B cell (primary cell): ENCODE data around the gene DNAJC9. TPM values are rescaled to one million over a fixed set of nuclear protein-coding genes. Genes with fewer than 3 reads are reported as not detected.

Source experiments
- ATAC-seq: fragments of 200-7000 bp; cut with Tn5 transposase; one replicate; pipeline ENCODE4 v1.10.0; 2021; ENCODE audit warnings: low read depth, mild to moderate bottlenecking, moderate number of reproducible peaks, moderate library complexity
- CTCF ChIA-PET: fragments of 350-600 bp; sonication (Branson Sonifier 250); formaldehyde crosslinking; loops from one replicate; lab custom pipeline; 2021; ENCODE audit warnings: antibody characterized with exemption, inconsistent platforms; lab: Charles Lee
- POLR2A ChIA-PET: fragments of 350-600 bp; sonication (Branson Sonifier 250); formaldehyde crosslinking; loops from one replicate; lab custom pipeline; 2021; ENCODE audit warnings: antibody characterized with exemption; lab: Charles Lee
- DNase-seq: peaks from one replicate; pipeline ENCODE4 v3.0.0; 2013
- H2AFZ ChIP-seq: 2 replicates; pipeline ENCODE4 v1.6.1; 2012; ENCODE audit warnings: mild to moderate bottlenecking, low read depth, low read length; ENCODE audit not compliant: insufficient read depth, poor library complexity, severe bottlenecking
- H3K27ac ChIP-seq, 2 donors: 1 replicate in 1 of 2; 2 replicates in 1 of 2; pipeline ENCODE4 v1.5.1; 2012 to 2013; ENCODE audit warnings: low read length in 2 of 2, mild to moderate bottlenecking in 2 of 2, moderate library complexity in 1 of 2
- H3K27me3 ChIP-seq, 4 experiments: fragments of 200-600 bp in 1 of 4; sonication (generic) in 1 of 4; replicated peaks in 1 of 4; 1 replicate in 2 of 4; 2 replicates in 2 of 4; pipeline versions ENCODE4 v1.6.1 to v1.7.0; 2013 to 2016; ENCODE audit warnings: low read length in 3 of 4, mild to moderate bottlenecking in 2 of 4, mixed read lengths in 1 of 4, moderate library complexity in 1 of 4; ENCODE audit not compliant: insufficient read depth in 4 of 4, control insufficient read depth in 3 of 4; ENCODE audit errors: control extremely low read depth in 1 of 4
- H3K36me3 ChIP-seq, 2 experiments: replicated peaks in 1 of 2; 1 replicate in 1 of 2; 2 replicates in 1 of 2; pipeline versions ENCODE4 v1.6.1 to v1.7.1; 2013; ENCODE audit warnings: low read length in 1 of 2; ENCODE audit not compliant: insufficient read depth in 2 of 2, control insufficient read depth in 1 of 2; ENCODE audit errors: control extremely low read depth in 1 of 2, extremely low read depth in 1 of 2
- H3K4me1 ChIP-seq, 2 donors: fragments of 200-600 bp in 1 of 2; sonication (generic) in 1 of 2; 1 replicate in 1 of 2; 2 replicates in 1 of 2; pipeline versions ENCODE4 v1.5.1 to v1.6.1; 2013 to 2017; ENCODE audit warnings: low read length in 2 of 2; ENCODE audit not compliant: control insufficient read depth in 2 of 2, insufficient read depth in 2 of 2
- H3K4me2 ChIP-seq: replicated peaks from 2 replicates; pipeline ENCODE3; 2012; ENCODE audit warnings: mild to moderate bottlenecking, low read depth, low read length; ENCODE audit not compliant: poor library complexity, severe bottlenecking
- H3K4me3 ChIP-seq, 5 experiments: fragments of 200-600 bp in 1 of 5; sonication (generic) in 1 of 5; 1 replicate in 3 of 5; 2 replicates in 2 of 5; pipeline versions ENCODE4 v1.5.1 to v1.7.0; 2011 to 2016; ENCODE audit warnings: low read length in 4 of 5, mild to moderate bottlenecking in 4 of 5, low read depth in 2 of 5, control low read depth in 1 of 5, moderate library complexity in 1 of 5; ENCODE audit not compliant: insufficient read depth in 1 of 5; ENCODE audit errors: control extremely low read depth in 1 of 5, extremely low read depth in 1 of 5
- H3K79me2 ChIP-seq: fragments of 200-600 bp; sonication (generic); one replicate; pipeline ENCODE4 v1.6.0; 2016; ENCODE audit warnings: low read length; ENCODE audit not compliant: control insufficient read depth, insufficient read depth
- H3K9ac ChIP-seq: fragments of 200-600 bp; sonication (generic); 2 replicates; pipeline ENCODE4 v1.6.1; 2017; ENCODE audit warnings: mild to moderate bottlenecking, low read length, moderate library complexity
- H3K9me3 ChIP-seq, 3 donors: one replicate each; pipeline versions ENCODE4 v1.6.1 to v1.7.1; 2013; ENCODE audit warnings: low read length in 2 of 3; ENCODE audit not compliant: control insufficient read depth in 2 of 3, insufficient read depth in 1 of 3; ENCODE audit errors: control extremely low read depth in 1 of 3
- H4K20me1 ChIP-seq: 2 replicates; pipeline ENCODE4 v1.6.0; 2012; ENCODE audit warnings: mild to moderate bottlenecking, low read length; ENCODE audit not compliant: insufficient read depth, control insufficient read depth, poor library complexity, severe bottlenecking
- H3K27ac Mint-ChIP-seq: one replicate; pipeline ENCODE4 v1.8.0; 2021; ENCODE audit warnings: mixed read lengths
- H3K27me3 Mint-ChIP-seq: one replicate; pipeline ENCODE4 v1.8.0; 2021; ENCODE audit warnings: mixed read lengths
- H3K4me1 Mint-ChIP-seq: one replicate; pipeline ENCODE4 v1.8.0; 2021; ENCODE audit warnings: mixed read lengths
- H3K4me3 Mint-ChIP-seq: one replicate; pipeline ENCODE4 v1.8.0; 2021; ENCODE audit warnings: mixed read lengths
- H3K9me3 Mint-ChIP-seq: one replicate; pipeline ENCODE4 v1.8.0; 2022; ENCODE audit warnings: mixed read lengths; ENCODE audit not compliant: insufficient read depth
- EZH2 ChIP-seq: IDR thresholded peaks from 2 replicates; pipeline ENCODE4 v1.6.1; 2012; ENCODE audit warnings: borderline replicate concordance, low read depth, mild to moderate bottlenecking, moderate library complexity, low read length; ENCODE audit not compliant: insufficient read depth, poor library complexity, severe bottlenecking
- WGBS: methylation state at CpG from one replicate; pipeline ENCODE4 v1.1.5; 2013; ENCODE audit warnings: missing lambda C conversion rate; ENCODE audit not compliant: insufficient coverage; 5-methylcytosine and 5-hydroxymethylcytosine counted together
- intact Hi-C: fragments of 100-400 bp; cut with micrococcal nuclease; formaldehyde crosslinking; loops from one replicate; pipeline ENCODE4 v1.10.0; 2022
- polyA plus RNA-seq: library from polyadenylated mRNA; depleted of rRNA; stranded (reverse); fragments of >200 nt; gene quantifications from 2 replicates; pipeline ENCODE4 v1.2.3, GENCODE V29; 2012
- total RNA-seq, 2 donors: library from RNA; stranded (reverse); fragments of 120-200 nt in 1 of 2; gene quantifications; 1 replicate in 1 of 2; 2 replicates in 1 of 2; pipeline versions ENCODE4 v1.2.3 to v1.2.4, GENCODE V29; 2013 to 2022
- TF ChIP-seq, protein P1 (sequence below): fragments of 200-600 bp; IDR thresholded peaks from one replicate; pipeline ENCODE4 v1.8.0; 2022; ENCODE audit warnings: antibody characterized with exemption, mild to moderate bottlenecking

Gene DNAJC9
- total and polyA plus RNA-seq, 2 donors (not counting 1 experiment from before 2014, with no cell fraction given) = 11.8 to 25.6 TPM

DNA sequence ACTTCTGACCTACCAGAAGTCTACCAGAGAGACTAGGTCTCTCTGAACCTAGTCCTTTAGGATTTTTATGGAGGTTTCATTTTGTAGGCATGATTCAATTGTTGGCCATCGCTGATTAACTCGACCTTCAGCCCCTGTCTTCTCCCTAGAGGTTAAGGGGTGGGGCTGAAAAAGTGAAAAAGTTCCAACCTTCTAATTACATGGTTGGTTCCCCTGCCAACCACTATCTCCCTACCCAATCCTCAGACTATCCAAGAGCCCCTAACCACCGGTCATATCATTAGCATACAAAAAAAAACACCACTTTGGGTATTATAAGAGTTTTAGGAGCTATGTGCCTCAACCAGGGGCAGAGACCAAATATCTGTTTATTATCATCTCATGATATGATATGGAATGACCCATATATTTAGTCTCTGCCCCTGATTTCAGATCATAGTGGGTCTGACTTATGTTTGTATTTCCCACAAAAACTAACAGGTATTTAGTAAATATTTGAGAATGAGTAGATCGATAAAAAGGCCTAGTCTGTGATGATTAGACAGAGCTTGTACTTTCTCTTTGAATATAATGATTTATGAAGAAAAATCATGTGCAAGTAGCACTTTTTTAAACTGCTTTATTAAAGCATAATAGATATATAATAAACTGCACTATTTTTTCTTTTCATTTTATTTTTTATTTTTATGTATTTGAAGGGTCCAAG, 35.8 kb downstream of the DNAJC9 start:
- ChIA-PET POLR2A (no interaction called here), CTCF (no interaction called here)
- peaks cover 0 to 6% of the 10 kb centered on the region in 2 experiments for H3K36me3 ChIP-seq
- no peaks in the 10 kb centered on the region for H3K27me3 ChIP-seq
- Mint-ChIP-seq H3K27ac (no peak overlapping the region), H3K9me3 (peaks cover 3% of the 10 kb centered on the region), H3K4me3 (no peak overlapping the region), H3K4me1 (no peaks in the 10 kb centered on the region), H3K27me3 (no peaks in the 10 kb centered on the region)
- H3K4me2 ChIP-seq = no peak overlapping the region
- H3K79me2 ChIP-seq = no peaks in the 10 kb centered on the region
- H3K27ac ChIP-seq = no peak overlapping the region
- DNase-seq (no peak), ATAC-seq (no peak)
- WGBS = no CpG with 5 or more reads among the region's 4 CpGs
- H3K4me1 ChIP-seq = no peaks in the 10 kb centered on the region
- no peak overlapping the region for H2AFZ ChIP-seq
- no peak overlapping the region for H3K4me3 ChIP-seq
- no peak for TF ChIP-seq EZH2
- TF ChIP-seq, protein P1, sequence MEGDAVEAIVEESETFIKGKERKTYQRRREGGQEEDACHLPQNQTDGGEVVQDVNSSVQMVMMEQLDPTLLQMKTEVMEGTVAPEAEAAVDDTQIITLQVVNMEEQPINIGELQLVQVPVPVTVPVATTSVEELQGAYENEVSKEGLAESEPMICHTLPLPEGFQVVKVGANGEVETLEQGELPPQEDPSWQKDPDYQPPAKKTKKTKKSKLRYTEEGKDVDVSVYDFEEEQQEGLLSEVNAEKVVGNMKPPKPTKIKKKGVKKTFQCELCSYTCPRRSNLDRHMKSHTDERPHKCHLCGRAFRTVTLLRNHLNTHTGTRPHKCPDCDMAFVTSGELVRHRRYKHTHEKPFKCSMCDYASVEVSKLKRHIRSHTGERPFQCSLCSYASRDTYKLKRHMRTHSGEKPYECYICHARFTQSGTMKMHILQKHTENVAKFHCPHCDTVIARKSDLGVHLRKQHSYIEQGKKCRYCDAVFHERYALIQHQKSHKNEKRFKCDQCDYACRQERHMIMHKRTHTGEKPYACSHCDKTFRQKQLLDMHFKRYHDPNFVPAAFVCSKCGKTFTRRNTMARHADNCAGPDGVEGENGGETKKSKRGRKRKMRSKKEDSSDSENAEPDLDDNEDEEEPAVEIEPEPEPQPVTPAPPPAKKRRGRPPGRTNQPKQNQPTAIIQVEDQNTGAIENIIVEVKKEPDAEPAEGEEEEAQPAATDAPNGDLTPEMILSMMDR = no peak
- H3K9ac ChIP-seq = no peak overlapping the region
- no peaks in the 10 kb centered on the region for H4K20me1 ChIP-seq
- intact Hi-C loops = no loop called here
- H3K9me3 ChIP-seq = no peaks in the 10 kb centered on the region

GRCh38 chr10:73210395-73211105, 36.5 kb downstream of the DNAJC9 start:
- ChIA-PET CTCF (no interaction called here), POLR2A (no interaction called here)
- TF ChIP-seq, protein P1 = no peak
- TF ChIP-seq EZH2 = no peak
- Histone ChIP-seq H4K20me1 (no peaks in the 10 kb centered on the region), H3K79me2 (no peaks in the 10 kb centered on the region), H3K4me2 (no peak overlapping the region), H3K27ac (no peak overlapping the region), H3K4me3 (no peak overlapping the region), H3K36me3 (peaks cover 0 to 3% of the 10 kb centered on the region in 2 experiments), H3K9me3 (no peaks in the 10 kb centered on the region), H3K9ac (no peak overlapping the region), H3K4me1 (no peaks in the 10 kb centered on the region), H3K27me3 (no peaks in the 10 kb centered on the region), H2AFZ (no peak overlapping the region)
- Mint-ChIP-seq H3K4me3 (no peak overlapping the region), H3K27me3 (no peaks in the 10 kb centered on the region), H3K4me1 (no peaks in the 10 kb centered on the region), H3K27ac (no peak overlapping the region), H3K9me3 (no peaks in the 10 kb centered on the region)
- intact Hi-C loops = no loop called here
- 100% methylated on average over 1 of the region's 3 CpGs for WGBS
- no peak for ATAC-seq
- DNase-seq = no peak
